IPS-NIHi7 (cell line): ENCODE measurements around the gene CACNA1D.

Experiments
- DNase-seq: peaks from one replicate; pipeline ENCODE4 v3.0.0; 2012; ENCODE audit warnings: mixed read lengths; ENCODE audit errors: extremely low spot score

The CACNA1D gene

GRCh38 chr3:53691349-53691748, 196.9 kb downstream of the CACNA1D start:
- no peak for DNase-seq

GRCh38 chr3:53691885-53692284, 197.5 kb downstream of the CACNA1D start:
- no peak for DNase-seq

- no peak for DNase-seq
Observed at GRCh38 chr3:53693451-53693850, 199.0 kb downstream of the CACNA1D start.

DNA sequence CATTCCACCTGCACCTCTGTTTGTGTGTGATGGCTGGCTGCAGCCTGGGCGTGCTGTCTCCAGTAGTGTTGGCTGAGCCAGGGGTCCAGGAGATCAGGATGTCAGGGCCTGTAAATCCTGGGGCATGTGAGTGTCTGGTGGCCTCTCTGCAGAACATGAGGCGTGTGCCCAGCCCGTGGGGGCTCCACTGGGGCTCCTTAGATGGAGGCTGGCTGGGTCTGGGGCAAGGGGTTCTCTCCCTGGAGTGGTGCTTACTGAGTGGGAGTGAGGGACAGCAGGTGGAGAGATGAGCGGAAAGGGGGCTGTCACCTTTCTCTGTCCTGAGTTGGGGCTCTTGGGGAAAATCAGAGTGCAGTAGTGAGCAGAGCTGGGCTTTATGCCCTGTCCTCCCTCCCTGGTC, 199.6 kb downstream of the CACNA1D start:
- no peak for DNase-seq

GRCh38 chr3:53694666-53695323, 200.4 kb downstream of the CACNA1D start:
- DNase-seq, result no peak

DNA sequence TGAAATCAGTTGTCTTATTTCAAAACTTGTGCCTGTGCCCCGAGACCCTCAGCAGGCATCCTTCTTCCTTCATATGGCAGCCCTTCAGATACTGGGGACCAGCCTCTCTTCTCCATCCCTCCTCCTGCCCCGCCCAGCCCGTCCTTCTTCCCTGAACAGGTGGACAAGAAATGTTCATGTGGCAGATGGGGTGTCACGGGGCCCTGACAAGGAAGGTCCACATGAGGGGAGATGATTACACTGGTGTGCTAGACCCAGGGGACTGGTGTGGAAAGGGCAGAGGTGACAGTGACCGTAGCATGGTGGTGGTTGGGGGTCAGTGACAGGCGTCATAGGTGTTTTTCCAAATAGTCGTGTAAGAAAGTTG, 200.9 kb downstream of the CACNA1D start:
- no peak for DNase-seq

DNA sequence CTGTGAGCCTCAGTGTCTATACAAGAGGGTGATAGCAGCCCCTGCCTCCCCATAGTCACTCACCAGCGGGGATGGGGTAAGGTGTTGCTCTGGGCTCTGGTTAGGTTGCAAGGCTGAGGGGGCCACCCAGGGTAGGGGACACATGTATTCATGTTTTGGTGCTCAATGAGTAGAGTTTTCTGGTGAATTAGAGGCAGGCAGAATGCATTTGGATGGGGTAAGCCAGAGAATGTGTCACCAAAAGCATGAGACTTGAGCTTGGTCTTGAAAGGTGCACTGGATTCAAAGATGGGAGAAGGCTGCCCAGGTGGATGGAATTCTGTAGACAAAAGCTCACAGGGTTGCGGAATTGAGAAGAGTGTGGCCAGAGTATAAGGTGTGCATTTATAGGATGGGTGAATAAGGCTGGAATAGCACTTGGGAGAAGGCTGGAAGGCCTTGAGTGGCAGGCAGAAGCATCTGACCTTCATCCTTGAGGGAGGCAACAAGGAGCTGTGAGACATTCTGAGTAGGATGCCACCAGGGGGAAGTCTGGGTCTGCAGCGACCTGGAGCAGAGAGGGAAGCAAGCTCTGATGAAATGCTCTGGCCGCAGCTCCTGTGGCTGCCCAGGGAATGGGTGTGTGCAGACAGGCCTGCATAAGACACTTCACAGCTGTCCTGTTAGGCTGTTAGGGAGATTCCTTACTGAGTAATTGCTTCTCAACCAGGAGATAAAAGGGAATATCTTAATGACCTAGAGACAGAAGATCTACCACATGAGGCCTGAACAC, 202.2 kb downstream of the CACNA1D start:
- DNase-seq, result peak; percentile 50

DNA sequence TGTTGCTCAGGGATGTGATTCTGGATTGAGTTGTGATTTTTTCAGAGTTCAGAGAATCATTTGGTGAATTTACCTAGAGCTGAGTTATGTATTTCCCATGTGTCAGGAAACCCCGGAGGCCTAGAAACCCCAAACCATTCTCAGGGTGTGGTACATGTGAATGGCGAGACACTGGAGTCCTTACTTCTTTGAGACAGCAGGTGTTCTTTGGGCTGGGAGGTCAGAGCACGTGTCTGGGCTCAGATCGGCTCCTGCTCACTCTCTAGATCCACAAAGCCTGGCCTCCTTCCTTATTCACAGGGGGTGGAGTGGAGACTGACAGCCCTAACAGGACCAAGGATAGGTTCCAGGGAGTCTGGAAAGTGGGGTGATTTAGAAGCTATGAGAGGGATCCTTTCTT, 206.0 kb downstream of the CACNA1D start:
- DNase-seq, result no peak

GRCh38 chr3:53702776-53703530, 208.5 kb downstream of the CACNA1D start:
- DNase-seq, result no peak

DNA sequence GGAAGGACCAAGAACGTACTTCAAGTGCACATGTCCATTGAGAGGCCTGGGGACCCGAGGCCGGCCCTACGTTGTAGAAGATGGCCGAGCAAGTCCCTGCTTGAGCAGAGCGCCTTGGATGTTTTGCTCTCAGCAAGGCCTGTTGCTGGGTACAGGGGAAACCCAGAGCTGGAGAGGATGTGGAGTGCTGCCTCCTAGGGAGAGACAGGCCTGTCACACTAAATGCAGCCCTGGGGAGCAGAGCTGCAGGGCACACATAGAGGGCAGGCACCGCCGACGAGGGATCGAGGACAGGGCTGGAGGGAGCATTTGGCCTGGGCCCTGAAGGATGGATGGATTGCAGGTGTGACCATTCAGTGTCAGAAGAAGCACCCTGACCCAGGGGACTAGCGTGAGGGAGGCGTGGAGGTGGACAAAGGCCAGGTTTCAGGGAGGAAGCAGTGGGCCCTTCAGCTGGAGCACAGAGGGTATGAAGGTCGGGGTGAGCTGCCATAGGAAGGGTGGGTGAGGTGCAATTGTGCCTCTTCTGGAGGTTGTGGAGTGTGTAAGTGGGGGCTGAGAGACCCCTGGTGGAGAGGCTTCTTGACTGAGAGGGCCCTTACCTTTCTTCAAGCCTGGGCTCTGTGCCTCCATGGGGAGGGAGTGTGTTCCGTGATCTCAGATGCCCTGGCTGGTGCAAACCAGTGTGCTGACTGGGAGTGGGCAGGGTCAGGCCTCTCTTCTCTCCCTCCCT, 209.4 kb downstream of the CACNA1D start:
- DNase-seq, result no peak

- no peak for DNase-seq
Observed at GRCh38 chr3:53704363-53704725, 209.9 kb downstream of the CACNA1D start.

- no peak for DNase-seq
Observed at GRCh38 chr3:53705024-53705745, 210.8 kb downstream of the CACNA1D start.

GRCh38 chr3:53705774-53706173, 211.4 kb downstream of the CACNA1D start:
- no peak for DNase-seq

DNA sequence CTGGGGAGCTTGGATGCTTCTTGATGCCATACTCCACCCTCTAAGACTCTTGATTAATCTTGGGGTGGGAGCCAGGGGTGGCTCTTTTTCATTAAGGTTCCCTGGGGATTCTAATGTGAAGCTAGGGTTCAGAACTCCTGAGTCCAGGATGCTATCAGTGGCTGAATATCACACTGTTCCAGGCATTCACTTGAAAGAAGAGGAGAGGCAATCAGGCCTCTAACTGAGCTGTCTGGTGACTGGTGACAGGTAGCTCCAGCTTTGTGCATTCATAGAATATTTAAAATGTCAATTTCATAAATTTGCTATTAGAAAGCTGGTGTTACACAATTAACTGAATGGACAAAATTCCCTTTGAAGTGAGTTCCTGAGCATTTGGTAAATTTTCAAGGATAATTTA, 212.8 kb downstream of the CACNA1D start:
- no peak for DNase-seq

- no peak for DNase-seq
Observed at GRCh38 chr3:53708001-53708621, 213.7 kb downstream of the CACNA1D start.

DNA sequence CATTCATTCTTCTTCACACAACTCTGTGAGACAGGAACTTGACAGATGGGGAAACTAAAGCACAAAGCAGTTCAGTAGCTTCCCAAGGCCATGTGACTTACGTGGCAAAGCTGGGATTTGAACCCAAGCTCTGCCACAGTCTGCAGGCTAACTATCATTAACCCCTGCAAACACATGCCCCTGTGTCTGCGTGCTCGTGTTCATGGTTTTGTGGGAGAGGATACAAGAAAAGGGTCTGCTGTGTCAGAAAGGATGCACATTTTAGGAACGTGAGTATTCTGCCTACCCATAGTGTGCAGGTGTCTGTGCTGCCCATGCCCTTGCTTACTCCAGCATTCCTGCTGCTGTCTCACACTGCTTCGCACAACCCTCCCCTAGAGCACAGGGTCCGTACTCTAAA, 214.8 kb downstream of the CACNA1D start:
- DNase-seq, result no peak

DNA sequence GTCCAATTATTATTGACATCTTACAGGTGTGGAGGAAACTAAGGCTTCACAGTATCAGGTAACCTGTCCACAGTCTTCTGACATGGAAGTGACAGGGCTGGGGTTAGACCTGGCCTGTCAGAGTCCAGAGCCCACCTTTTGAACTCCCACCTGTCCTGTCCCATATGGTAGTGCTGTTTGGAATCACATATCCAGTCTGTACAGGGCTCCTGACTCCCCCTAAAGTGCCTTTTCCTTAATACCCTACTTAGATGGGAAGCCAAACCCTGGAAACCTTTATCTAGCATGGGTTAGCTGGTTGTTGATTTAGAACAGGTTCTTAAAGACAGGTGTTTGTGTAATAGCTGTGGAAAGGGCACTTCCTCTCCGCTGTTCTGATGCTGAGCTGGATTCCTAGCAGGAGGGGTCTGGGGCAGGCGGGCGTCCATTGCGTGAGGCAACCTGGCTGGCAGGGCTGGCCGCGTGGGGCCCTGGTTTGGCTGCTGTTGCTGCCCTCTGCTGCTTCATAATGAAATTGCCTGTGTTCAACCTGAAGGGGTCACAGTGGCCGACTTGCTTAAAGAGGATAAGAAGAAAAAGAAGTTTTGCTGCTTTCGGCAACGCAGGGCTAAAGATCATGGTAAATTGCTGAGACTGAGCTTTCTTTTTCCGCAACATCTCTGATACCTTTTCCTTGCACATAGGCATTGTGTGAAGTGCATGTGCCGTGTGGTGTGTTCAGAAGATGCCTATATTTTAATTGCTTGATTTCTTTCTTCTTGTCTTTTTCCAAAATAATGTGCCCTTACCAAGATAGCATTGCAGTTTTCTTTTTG, 215.7 kb downstream of the CACNA1D start:
- peak; percentile 85 for DNase-seq

DNA sequence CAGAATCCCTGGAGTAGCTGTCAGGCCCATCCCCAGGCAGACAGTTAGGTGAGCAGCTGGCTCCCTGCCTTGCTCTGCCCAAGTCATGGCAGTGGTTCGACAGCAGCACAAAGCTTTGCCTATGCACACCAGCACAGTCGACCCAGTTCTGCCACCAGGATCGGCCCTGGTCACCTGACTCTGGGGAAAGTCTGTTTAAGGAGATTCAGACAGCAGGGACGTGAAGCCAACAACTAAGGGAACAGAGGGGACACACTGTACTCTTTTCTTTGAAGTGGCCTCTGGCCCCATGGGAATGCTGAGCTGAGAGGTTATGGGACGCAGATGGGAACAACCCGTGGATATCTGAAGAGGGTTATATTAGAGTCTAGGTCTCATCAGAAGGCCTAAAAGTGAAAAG, 217.0 kb downstream of the CACNA1D start:
- DNase-seq, result no peak

DNA sequence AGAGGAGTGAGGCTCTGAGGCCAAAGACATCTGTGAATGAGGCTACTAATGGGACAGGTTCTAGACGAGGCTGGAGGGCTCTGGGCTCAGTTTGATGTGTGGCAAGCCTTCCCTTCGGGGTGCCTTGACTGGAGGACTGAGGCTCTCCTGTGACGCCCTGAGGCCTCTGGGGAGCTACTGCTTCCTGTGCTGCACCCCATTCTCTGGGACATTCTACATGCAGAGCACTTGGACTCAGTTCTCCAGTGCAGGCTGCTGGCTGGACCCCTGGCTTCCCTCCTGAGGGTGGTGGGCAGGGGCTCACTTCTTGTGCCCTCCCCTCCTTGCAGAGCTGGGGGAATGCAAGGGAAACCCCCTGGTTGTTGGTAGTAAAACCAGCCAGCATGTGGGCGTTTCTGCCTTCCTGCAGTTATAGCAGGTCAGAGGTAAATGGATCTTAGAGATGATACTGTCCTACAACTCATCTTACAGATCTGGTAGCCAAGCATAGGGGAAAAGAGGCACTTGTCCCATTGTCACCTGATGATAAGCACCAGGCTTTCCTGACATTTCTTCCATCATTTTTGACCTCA, 218.5 kb downstream of the CACNA1D start:
- DNase-seq, result no peak

GRCh38 chr3:53713626-53714025, 219.2 kb downstream of the CACNA1D start:
- DNase-seq, result no peak
